Measurements from ENCODE around the gene UPF1.

DNA sequence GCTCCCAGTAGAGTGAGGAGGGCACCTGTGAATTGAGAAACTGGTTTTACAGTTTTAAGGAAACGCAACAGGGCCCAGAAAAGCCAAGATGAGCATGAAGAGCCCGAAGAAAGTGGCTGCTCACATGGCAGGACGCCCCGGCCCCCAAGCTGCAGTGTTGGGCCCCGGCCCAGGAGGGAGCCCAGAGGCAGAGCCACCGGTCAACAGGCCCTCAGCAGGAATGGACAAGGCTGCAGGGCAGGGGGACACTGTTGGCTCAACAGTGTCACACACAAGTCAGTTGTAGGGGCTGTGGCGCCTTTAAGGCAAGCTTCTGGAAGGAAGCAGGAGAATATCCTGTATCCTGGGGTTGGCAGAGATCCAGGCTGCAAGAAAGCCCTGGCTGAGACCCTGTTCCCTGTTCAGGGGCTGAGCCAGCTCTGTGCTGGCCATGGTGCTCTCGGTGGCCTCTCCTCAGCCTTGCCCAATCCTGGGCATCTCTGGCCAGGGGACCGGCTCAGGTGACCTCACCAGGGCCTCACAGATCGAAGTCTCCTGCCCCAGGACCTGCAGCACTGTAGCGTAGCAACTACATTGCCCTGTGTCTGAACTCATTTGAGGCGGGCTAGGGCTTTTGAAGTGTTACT lies 28.0 kb downstream of the UPF1 start:
- TF ChIP-seq CTCF (conservative IDR thresholded peaks at IDR 0.05) = no peak
- TF ChIP-seq ZFX (IDR thresholded peaks at IDR 0.05) = no peak
